K562 (cell line): ENCODE measurements around the gene LARP6. TPM values are rescaled to one million over a fixed set of nuclear protein-coding genes. Genes with fewer than 3 reads are reported as not detected.

ENCODE experiments used
- ATAC-seq: fragments of 200-7000 bp; cut with Tn5 transposase; 3 replicates; pipeline ENCODE4 v1.9.1; 2020; ENCODE audit warnings: moderate library complexity
- BruUV-seq: library from RNA; stranded (reverse); fragments of 400-500 nt; replicated peaks from 2 replicates; lab custom pipeline; 2021; lab: Mats Ljungman, UMichigan
- CTCF ChIA-PET: fragments of 300-600 bp; formaldehyde crosslinking; extraction: SDS; loops from one replicate; lab custom pipeline; 2021; ENCODE audit warnings: low intra/inter-chr PET ratio; lab: Yijun Ruan, JAX
- POLR2A ChIA-PET: fragments of 300-600, 350-650 bp; sonication (Branson Sonifier 250); formaldehyde crosslinking; extraction: SDS; loops from one replicate; lab custom pipeline; 2021; ENCODE audit warnings: antibody characterized with exemption, inconsistent platforms; lab: Yijun Ruan, JAX
- DNase-seq, 4 experiments: peaks; one replicate each; pipeline versions ENCODE4 v3.0.0 to v3.0.0-alpha.2; 2011 to 2018; ENCODE audit warnings: low spot score in 3 of 4, mixed read lengths in 3 of 4; ENCODE audit errors: extremely low read depth in 1 of 4
- FAIRE-seq: peaks from 2 replicates; lab custom pipeline; 2011; peaks lifted over from hg19 to GRCh38; lab: Jason Lieb, UNC
- H2AFZ ChIP-seq: 2 replicates; pipeline ENCODE4 v1.6.0; 2011; ENCODE audit warnings: low read depth, low read length, control low read depth, inconsistent platforms
- H3K27ac ChIP-seq: fragments of 200-600 bp; 3 replicates; pipeline ENCODE4 v1.8.0; 2011; ENCODE audit warnings: low read depth, mild to moderate bottlenecking, control low read depth, inconsistent platforms, low read length, moderate library complexity, mixed read lengths; ENCODE audit errors: extremely low read depth
- H3K27me3 ChIP-seq, 2 experiments: fragments of 300-600 bp in 1 of 2; 2 replicates in 1 of 2; 3 replicates in 1 of 2; pipeline versions ENCODE4 v1.6.0 to v1.8.0; 2011; ENCODE audit warnings: inconsistent platforms in 2 of 2, low read length in 2 of 2, mild to moderate bottlenecking in 1 of 2, mixed read lengths in 1 of 2, moderate library complexity in 1 of 2; ENCODE audit not compliant: control insufficient read depth in 2 of 2, insufficient read depth in 2 of 2
- H3K36me3 ChIP-seq: fragments of 300-600 bp; 3 replicates; pipeline ENCODE4 v1.8.0; 2011; ENCODE audit warnings: mild to moderate bottlenecking, low read length, inconsistent platforms; ENCODE audit not compliant: control insufficient read depth, insufficient read depth
- H3K4me1 ChIP-seq, 2 experiments: fragments of 200-600 bp in 1 of 2; replicated peaks in 1 of 2; 2 replicates in 1 of 2; 3 replicates in 1 of 2; pipeline versions ENCODE4 v1.5.1 to v1.8.0; 2011; ENCODE audit warnings: inconsistent platforms in 2 of 2, low read length in 2 of 2, mild to moderate bottlenecking in 1 of 2, mixed read lengths in 1 of 2, moderate library complexity in 1 of 2; ENCODE audit not compliant: control insufficient read depth in 2 of 2, insufficient read depth in 2 of 2
- H3K4me2 ChIP-seq: 2 replicates; pipeline ENCODE4 v1.6.1; 2011; ENCODE audit warnings: low read length, control low read depth, inconsistent platforms, mixed read lengths; ENCODE audit not compliant: insufficient read depth
- H3K4me3 ChIP-seq: fragments of 200-600 bp; sonication (generic), shearing (Covaris generic); 2 replicates; pipeline ENCODE4 v1.5.1; 2016; ENCODE audit warnings: control low read depth, inconsistent platforms
- H3K79me2 ChIP-seq: fragments of 200-600 bp; 3 replicates; pipeline ENCODE4 v1.8.0; 2011; ENCODE audit warnings: low read length, inconsistent platforms; ENCODE audit not compliant: control insufficient read depth, insufficient read depth
- H3K9ac ChIP-seq, 2 experiments: 2 replicates each; pipeline versions ENCODE4 v1.6.0 to v1.6.1; 2011; ENCODE audit warnings: low read depth in 2 of 2, low read length in 2 of 2, control low read depth in 1 of 2, inconsistent platforms in 1 of 2, mild to moderate bottlenecking in 1 of 2, mixed read lengths in 1 of 2; ENCODE audit not compliant: insufficient read depth in 1 of 2
- H3K9me1 ChIP-seq: one replicate; pipeline ENCODE4 v1.6.0; 2011; ENCODE audit warnings: inconsistent platforms, mild to moderate bottlenecking, low read length, moderate library complexity; ENCODE audit not compliant: control insufficient read depth, insufficient read depth
- H3K9me3 ChIP-seq: replicated peaks from 2 replicates; pipeline ENCODE4 v1.5.1; 2011; ENCODE audit warnings: low read depth, low read length, inconsistent platforms; ENCODE audit not compliant: control insufficient read depth, insufficient read depth
- H4K20me1 ChIP-seq: replicated peaks from 2 replicates; pipeline ENCODE4 v1.6.1; 2011; ENCODE audit warnings: low read length, inconsistent platforms, mixed read lengths; ENCODE audit not compliant: control insufficient read depth, insufficient read depth
- DIDO1 ChIP-seq: fragments of 450-650 bp; IDR thresholded peaks from 2 replicates; pipeline ENCODE4 v1.6.1; 2016; ENCODE audit warnings: low read depth, missing biosample characterization, missing genetic modification characterization
- ELF2 ChIP-seq: fragments of 250-450 bp; sonication (Bioruptor Pico); IDR thresholded peaks from 2 replicates; pipeline ENCODE4 v1.5.0; 2021; ENCODE audit warnings: mild to moderate bottlenecking
- HDAC2 ChIP-seq: fragments of 450-650 bp; IDR thresholded peaks from 2 replicates; pipeline ENCODE4 v1.6.1; 2016; ENCODE audit warnings: mild to moderate bottlenecking
- HNRNPH1 ChIP-seq: fragments of 200-400 bp; formaldehyde crosslinking; optimal IDR thresholded peaks from 2 replicates; pipeline ENCODE3; 2017; ENCODE audit warnings: low read depth, mild to moderate bottlenecking, low read length, moderate library complexity
- MEIS2 ChIP-seq: fragments of 450-650 bp; IDR thresholded peaks from 2 replicates; pipeline ENCODE4 v1.6.1; 2014; ENCODE audit warnings: mild to moderate bottlenecking; ENCODE audit not compliant: partially characterized antibody
- NELFE ChIP-seq: IDR thresholded peaks from 2 replicates; pipeline ENCODE4 v1.6.1; 2011; ENCODE audit warnings: mild to moderate bottlenecking; ENCODE audit not compliant: insufficient read depth, insufficient read length
- PCBP2 ChIP-seq: fragments of 200-400 bp; formaldehyde crosslinking; IDR thresholded peaks from 2 replicates; pipeline ENCODE4 v1.6.1; 2018; ENCODE audit warnings: low read length, low read depth, mild to moderate bottlenecking, moderate library complexity; ENCODE audit not compliant: poor library complexity, severe bottlenecking
- PPARD ChIP-seq: fragments of 250-450 bp; sonication (Bioruptor Pico); IDR thresholded peaks from 2 replicates; pipeline ENCODE4 v1.8.0; 2022; ENCODE audit warnings: inconsistent platforms, mild to moderate bottlenecking, moderate library complexity
- PTTG1 ChIP-seq: fragments of 450-650 bp; IDR thresholded peaks from 2 replicates; pipeline ENCODE4 v1.6.1; 2016; ENCODE audit warnings: low read depth, mild to moderate bottlenecking, missing genetic modification characterization, missing compliant biosample characterization
- ZNF133 ChIP-seq: fragments of 250-450 bp; sonication (Bioruptor Pico); IDR thresholded peaks from 2 replicates; pipeline ENCODE4 v1.4.0; 2020; ENCODE audit warnings: mild to moderate bottlenecking
- ZNF507 ChIP-seq: conservative IDR thresholded peaks from 2 replicates; pipeline ENCODE4 v1.6.1; 2017; ENCODE audit warnings: missing genetic modification characterization, missing compliant biosample characterization
- WGBS: fragments of 100-300 bp; shearing (Covaris generic); methylation state at CpG from one replicate; pipeline ENCODE4 v1.1.6; 2016; ENCODE audit warnings: low coverage, mixed read lengths; ENCODE audit not compliant: insufficient coverage; ENCODE audit errors: missing lambda C conversion rate; 5-methylcytosine and 5-hydroxymethylcytosine counted together
- in situ Hi-C: fragments of 300-500 bp; cut with MboI; formaldehyde crosslinking; loops from 4 replicates; pipeline ENCODE4 v1.15.0; 2018; ENCODE audit warnings: inconsistent platforms, mixed read lengths
- intact Hi-C: fragments of 100-400 bp; cut with micrococcal nuclease; formaldehyde crosslinking; loops from 2 replicates; pipeline ENCODE4 v1.14.2; 2022
- polyA plus RNA-seq, 8 experiments: library from polyadenylated mRNA; depleted of rRNA in 4 of 8; stranded (reverse) in 5 of 8; unstranded in 3 of 8; fragments of >200 nt; fragmentation: Nextera tagmentation in 2 of 8; fragmentation: Illumina TruSeq in 1 of 8; extraction: Ambion mirVana in 2 of 8; extraction: Trizol in 1 of 8; gene quantifications; 2 replicates each; pipeline versions ENCODE4 v1.2.1 to v1.2.3, GENCODE V29; 2011 to 2014; ENCODE audit warnings: inconsistent platforms in 1 of 8, missing spikeins in 1 of 8
- total RNA-seq, 7 experiments: library from RNA; depleted of rRNA in 6 of 7; stranded (reverse); fragments of >200 nt in 6 of 7; fragmentation: Illumina TruSeq in 2 of 7; extraction: Trizol in 2 of 7; gene quantifications; 2 replicates each; pipeline versions ENCODE4 v1.2.1 to v1.2.3, GENCODE V29; 2011 to 2021; ENCODE audit warnings: low replicate concordance in 1 of 7
- TF ChIP-seq, protein P1 (sequence below): fragments of 450-650 bp; IDR thresholded peaks from 2 replicates; pipeline ENCODE4 v1.6.1; 2016
- TF ChIP-seq, protein P2 (sequence below), 2 experiments: fragments of 450-650 bp; conservative IDR thresholded peaks; 2 replicates each; pipeline ENCODE4 v1.6.1; 2017; ENCODE audit warnings: mild to moderate bottlenecking in 2 of 2, moderate library complexity in 2 of 2
- TF ChIP-seq, protein P3 (sequence below): fragments of 250-450 bp; sonication (Bioruptor Pico); IDR thresholded peaks from 2 replicates; pipeline ENCODE4 v1.8.0; 2022; ENCODE audit warnings: inconsistent platforms, mild to moderate bottlenecking, moderate library complexity, borderline replicate concordance

The LARP6 gene
- total and polyA plus RNA-seq, 9 of the 15 experiments (the other 6 are each of a cell fraction or from before 2014, with no cell fraction given): not detected

DNA sequence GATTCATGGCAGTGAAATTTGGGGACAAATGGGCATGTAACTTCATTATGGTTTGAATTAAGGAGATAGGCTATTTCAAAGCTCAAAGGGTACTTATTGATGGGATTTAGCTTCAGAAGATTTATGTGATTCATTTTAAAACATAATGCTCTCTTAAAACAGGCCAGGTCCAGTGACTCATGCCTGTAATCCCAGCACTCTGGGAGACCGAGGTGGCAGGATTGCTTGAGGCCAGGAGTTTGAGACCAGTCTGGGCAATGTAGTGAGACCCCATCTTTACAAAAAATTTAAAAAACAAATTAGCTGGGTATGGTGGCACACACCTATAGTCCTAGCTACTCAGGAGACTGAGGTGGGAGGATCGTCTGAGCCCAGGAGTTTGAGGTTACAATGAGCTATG is 26.8 kb upstream of the LARP6 start:
- Histone ChIP-seq H3K4me1 (no peaks in the 10 kb centered on the region), H2AFZ (no peak overlapping the region), H3K4me3 (no peak overlapping the region), H3K27ac (no peak overlapping the region), H3K79me2 (no peaks in the 10 kb centered on the region), H3K36me3 (no peaks in the 10 kb centered on the region), H3K9me1 (no peaks in the 10 kb centered on the region), H3K4me2 (no peak overlapping the region), H3K9me3 (no peaks in the 10 kb centered on the region), H3K27me3 (no peaks in the 10 kb centered on the region), H4K20me1 (no peaks in the 10 kb centered on the region), H3K9ac (no peak overlapping the region)
- intact Hi-C loops: no loop called here
- in situ Hi-C loops: no loop called here
- WGBS: 0% methylated on average over 2 of the region's 2 CpGs
- DNase-seq (no peak), ATAC-seq (no peak), FAIRE-seq (no peak)
- ChIA-PET CTCF (no interaction called here), POLR2A (no interaction called here)
- TF ChIP-seq, protein P1, sequence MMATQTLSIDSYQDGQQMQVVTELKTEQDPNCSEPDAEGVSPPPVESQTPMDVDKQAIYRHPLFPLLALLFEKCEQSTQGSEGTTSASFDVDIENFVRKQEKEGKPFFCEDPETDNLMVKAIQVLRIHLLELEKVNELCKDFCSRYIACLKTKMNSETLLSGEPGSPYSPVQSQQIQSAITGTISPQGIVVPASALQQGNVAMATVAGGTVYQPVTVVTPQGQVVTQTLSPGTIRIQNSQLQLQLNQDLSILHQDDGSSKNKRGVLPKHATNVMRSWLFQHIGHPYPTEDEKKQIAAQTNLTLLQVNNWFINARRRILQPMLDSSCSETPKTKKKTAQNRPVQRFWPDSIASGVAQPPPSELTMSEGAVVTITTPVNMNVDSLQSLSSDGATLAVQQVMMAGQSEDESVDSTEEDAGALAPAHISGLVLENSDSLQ: no peak
- no TSS peak for BruUV-seq

DNA sequence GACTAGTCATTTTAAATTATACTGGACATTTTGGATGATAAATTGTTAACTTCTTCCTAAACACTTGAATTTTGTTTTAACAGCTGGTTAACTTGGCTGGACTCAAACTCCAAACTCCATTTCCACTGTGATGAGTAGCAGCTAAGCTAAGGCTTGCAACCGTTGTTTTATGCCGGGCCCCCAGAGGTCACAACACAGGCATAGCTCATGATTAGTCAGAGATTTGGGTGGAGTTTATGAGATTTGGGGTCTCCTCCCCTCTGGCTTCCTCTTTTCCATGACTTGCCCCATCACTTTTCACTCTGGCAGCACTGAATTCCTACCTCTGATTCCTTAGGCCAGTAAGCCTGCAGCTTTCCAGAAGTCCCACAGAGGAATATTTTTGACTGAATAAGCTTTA is 25.4 kb upstream of the LARP6 start:
- no peak overlapping the region for H3K4me2 ChIP-seq
- ATAC-seq (no peak), DNase-seq (no peak), FAIRE-seq (no peak)
- CTCF ChIA-PET: no interaction called here
- no peak overlapping the region for H3K27ac ChIP-seq
- H3K79me2 ChIP-seq: no peaks in the 10 kb centered on the region
- no peaks in the 10 kb centered on the region for H3K4me1 ChIP-seq
- intact Hi-C loops (no loop called here), in situ Hi-C loops (no loop called here)
- no peak overlapping the region for H2AFZ ChIP-seq
- POLR2A ChIA-PET: no interaction called here
- no peaks in the 10 kb centered on the region for H3K36me3 ChIP-seq
- no peaks in the 10 kb centered on the region for H3K9me3 ChIP-seq
- BruUV-seq: no TSS peak
- no peak overlapping the region for H3K9ac ChIP-seq
- H3K27me3 ChIP-seq: no peaks in the 10 kb centered on the region
- H3K9me1 ChIP-seq: no peaks in the 10 kb centered on the region
- H4K20me1 ChIP-seq: no peaks in the 10 kb centered on the region
- WGBS: 0% methylated on average over 2 of the region's 2 CpGs
- H3K4me3 ChIP-seq: no peak overlapping the region
- TF ChIP-seq MEIS2: no peak
- TF ChIP-seq PTTG1: no peak
- TF ChIP-seq ELF2 (CRISPR knock-in tag): no peak
- TF ChIP-seq HNRNPH1: no peak
- TF ChIP-seq HDAC2: no peak
- no peak for TF ChIP-seq NELFE
- no peak for TF ChIP-seq PCBP2
- no peak for TF ChIP-seq ZNF507
- no peak for TF ChIP-seq DIDO1 (tag)
- TF ChIP-seq PPARD (CRISPR knock-in tag): no peak
- no peak for TF ChIP-seq ZNF133 (CRISPR knock-in tag)
- TF ChIP-seq, protein P2, sequence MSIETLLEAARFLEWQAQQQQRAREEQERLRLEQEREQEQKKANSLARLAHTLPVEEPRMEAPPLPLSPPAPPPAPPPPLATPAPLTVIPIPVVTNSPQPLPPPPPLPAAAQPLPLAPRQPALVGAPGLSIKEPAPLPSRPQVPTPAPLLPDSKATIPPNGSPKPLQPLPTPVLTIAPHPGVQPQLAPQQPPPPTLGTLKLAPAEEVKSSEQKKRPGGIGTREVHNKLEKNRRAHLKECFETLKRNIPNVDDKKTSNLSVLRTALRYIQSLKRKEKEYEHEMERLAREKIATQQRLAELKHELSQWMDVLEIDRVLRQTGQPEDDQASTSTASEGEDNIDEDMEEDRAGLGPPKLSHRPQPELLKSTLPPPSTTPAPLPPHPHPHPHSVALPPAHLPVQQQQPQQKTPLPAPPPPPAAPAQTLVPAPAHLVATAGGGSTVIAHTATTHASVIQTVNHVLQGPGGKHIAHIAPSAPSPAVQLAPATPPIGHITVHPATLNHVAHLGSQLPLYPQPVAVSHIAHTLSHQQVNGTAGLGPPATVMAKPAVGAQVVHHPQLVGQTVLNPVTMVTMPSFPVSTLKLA (conservative IDR thresholded peaks at IDR 0.05): no peak
- TF ChIP-seq, protein P3, sequence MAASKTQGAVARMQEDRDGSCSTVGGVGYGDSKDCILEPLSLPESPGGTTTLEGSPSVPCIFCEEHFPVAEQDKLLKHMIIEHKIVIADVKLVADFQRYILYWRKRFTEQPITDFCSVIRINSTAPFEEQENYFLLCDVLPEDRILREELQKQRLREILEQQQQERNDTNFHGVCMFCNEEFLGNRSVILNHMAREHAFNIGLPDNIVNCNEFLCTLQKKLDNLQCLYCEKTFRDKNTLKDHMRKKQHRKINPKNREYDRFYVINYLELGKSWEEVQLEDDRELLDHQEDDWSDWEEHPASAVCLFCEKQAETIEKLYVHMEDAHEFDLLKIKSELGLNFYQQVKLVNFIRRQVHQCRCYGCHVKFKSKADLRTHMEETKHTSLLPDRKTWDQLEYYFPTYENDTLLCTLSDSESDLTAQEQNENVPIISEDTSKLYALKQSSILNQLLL (CRISPR knock-in tag): no peak
